IMR-90 (cell line): ENCODE data around the gene PTPRN2. TPM values are rescaled to one million over a fixed set of nuclear protein-coding genes. Genes with fewer than 3 reads are reported as not detected.
"Not testable (repeated sequence)": the region's sequence is repeated elsewhere in the genome, so short reads cannot be mapped to it uniquely, and the experiment has no call there.

Experiments used
- ATAC-seq: fragments of 200-7000 bp; cut with Tn5 transposase; 2 replicates; pipeline ENCODE4 v1.9.1; 2020; ENCODE audit warnings: low read depth, mild to moderate bottlenecking, moderate library complexity
- BruUV-seq: library from RNA; stranded (reverse); fragments of 400-500 nt; replicated peaks from 2 replicates; lab custom pipeline; 2021; lab: Mats Ljungman, UMichigan
- CTCF ChIA-PET: fragments of 300-600 bp; formaldehyde crosslinking; extraction: SDS; loops from one replicate; lab custom pipeline; 2021; ENCODE audit warnings: antibody characterized with exemption; lab: Yijun Ruan, JAX
- POLR2A ChIA-PET: fragments of 300-600 bp; sonication (Branson Sonifier 250); formaldehyde crosslinking; loops from one replicate; lab custom pipeline; 2022; ENCODE audit warnings: antibody characterized with exemption; ENCODE audit not compliant: unreplicated experiment; lab: Charles Lee
- DNase-seq: peaks from one replicate; pipeline ENCODE4 v3.0.0; 2013
- H2AFZ ChIP-seq: replicated peaks from 2 replicates; pipeline ENCODE3; 2013; ENCODE audit warnings: low read length, mild to moderate bottlenecking; ENCODE audit not compliant: poor library complexity
- H2AK5ac ChIP-seq: 2 replicates; pipeline ENCODE4 v1.6.1; 2013; ENCODE audit warnings: low read depth, low read length, inconsistent platforms
- H2AK9ac ChIP-seq: replicated peaks from 2 replicates; pipeline ENCODE3; 2013; ENCODE audit warnings: mild to moderate bottlenecking, low read depth, low read length, moderate library complexity; ENCODE audit not compliant: poor library complexity
- H2BK120ac ChIP-seq: 2 replicates; pipeline ENCODE4 v1.6.1; 2013; ENCODE audit warnings: low read depth, low read length, inconsistent platforms
- H2BK15ac ChIP-seq: 3 replicates; pipeline ENCODE4 v1.6.1; 2013; ENCODE audit warnings: low read depth, low read length, inconsistent platforms
- H2BK20ac ChIP-seq: 2 replicates; pipeline ENCODE4 v1.6.1; 2013; ENCODE audit warnings: low read depth, mild to moderate bottlenecking, inconsistent platforms, low read length, moderate library complexity
- H2BK5ac ChIP-seq: 2 replicates; pipeline ENCODE4 v1.6.1; 2013; ENCODE audit warnings: mild to moderate bottlenecking, low read depth, low read length, inconsistent platforms; ENCODE audit not compliant: poor library complexity, severe bottlenecking
- H3K14ac ChIP-seq: replicated peaks from 2 replicates; pipeline ENCODE4 v1.6.1; 2013; ENCODE audit warnings: low read depth, low read length, inconsistent platforms
- H3K18ac ChIP-seq: 2 replicates; pipeline ENCODE4 v1.6.1; 2013; ENCODE audit warnings: low read depth, low read length, control low read depth
- H3K23ac ChIP-seq: 2 replicates; pipeline ENCODE4 v1.6.1; 2013; ENCODE audit warnings: low read depth, low read length, inconsistent platforms
- H3K27ac ChIP-seq: 2 replicates; pipeline ENCODE4 v1.5.1; 2013; ENCODE audit warnings: mild to moderate bottlenecking, control low read depth, low read length; ENCODE audit not compliant: insufficient read depth
- H3K27me3 ChIP-seq: 2 replicates; pipeline ENCODE4 v1.6.1; 2013; ENCODE audit warnings: low read length; ENCODE audit not compliant: control insufficient read depth, insufficient read depth
- H3K36me3 ChIP-seq: 2 replicates; pipeline ENCODE4 v1.6.1; 2013; ENCODE audit warnings: low read length, mixed read lengths; ENCODE audit not compliant: control insufficient read depth, insufficient read depth
- H3K4ac ChIP-seq: 2 replicates; pipeline ENCODE4 v1.6.1; 2013; ENCODE audit warnings: low read depth, low read length, inconsistent platforms
- H3K4me1 ChIP-seq: 2 replicates; pipeline ENCODE4 v1.6.1; 2013; ENCODE audit warnings: low read length, mixed read lengths; ENCODE audit not compliant: control insufficient read depth, insufficient read depth
- H3K4me2 ChIP-seq: 2 replicates; pipeline ENCODE4 v1.6.1; 2013; ENCODE audit warnings: low read depth, mild to moderate bottlenecking, control low read depth, low read length, moderate library complexity
- H3K4me3 ChIP-seq: 2 replicates; pipeline ENCODE4 v1.5.1; 2013; ENCODE audit warnings: low read depth, mild to moderate bottlenecking, control low read depth, low read length, moderate library complexity; ENCODE audit not compliant: insufficient read depth
- H3K56ac ChIP-seq: 2 replicates; pipeline ENCODE4 v1.6.1; 2013; ENCODE audit warnings: low read length, inconsistent platforms; ENCODE audit not compliant: insufficient read depth; ENCODE audit errors: extremely low read depth
- H3K79me1 ChIP-seq, 2 experiments: 2 replicates each; pipeline ENCODE4 v1.6.1; 2013; ENCODE audit warnings: low read length in 2 of 2, inconsistent platforms in 1 of 2, low read depth in 1 of 2
- H3K9ac ChIP-seq: 2 replicates; pipeline ENCODE4 v1.6.1; 2013; ENCODE audit warnings: low read depth, low read length, control low read depth
- H3K9me1 ChIP-seq: 2 replicates; pipeline ENCODE4 v1.6.1; 2013; ENCODE audit warnings: low read length, inconsistent platforms; ENCODE audit not compliant: insufficient read depth
- H3K9me3 ChIP-seq: 2 replicates; pipeline ENCODE4 v1.6.1; 2013; ENCODE audit warnings: low read length; ENCODE audit not compliant: control insufficient read depth, insufficient read depth
- H4K20me1 ChIP-seq: 2 replicates; pipeline ENCODE4 v1.6.1; 2013; ENCODE audit warnings: low read length, inconsistent platforms; ENCODE audit not compliant: insufficient read depth
- H4K5ac ChIP-seq: 2 replicates; pipeline ENCODE4 v1.6.1; 2013; ENCODE audit warnings: mild to moderate bottlenecking, low read depth, low read length, control low read depth
- H4K8ac ChIP-seq, 2 experiments: 2 replicates each; pipeline ENCODE4 v1.6.1; 2013; ENCODE audit warnings: low read depth in 2 of 2, low read length in 2 of 2, control low read depth in 1 of 2, inconsistent platforms in 1 of 2
- H4K91ac ChIP-seq: 2 replicates; pipeline ENCODE4 v1.6.1; 2013; ENCODE audit warnings: low read depth, low read length, inconsistent platforms; ENCODE audit not compliant: insufficient read depth
- MAFK ChIP-seq: IDR thresholded peaks from 2 replicates; pipeline ENCODE4 v1.6.1; 2012; ENCODE audit warnings: low read depth, low read length, improper control_type of control experiment
- MAZ ChIP-seq: IDR thresholded peaks from 2 replicates; pipeline ENCODE4 v1.6.1; 2012; ENCODE audit warnings: low read depth, mild to moderate bottlenecking, low read length, improper control_type of control experiment, moderate library complexity, borderline replicate concordance
- RFX5 ChIP-seq: IDR thresholded peaks from 2 replicates; pipeline ENCODE4 v1.8.0; 2012; ENCODE audit warnings: low read depth, mild to moderate bottlenecking, low read length, moderate library complexity
- WGBS, 2 experiments: methylation state at CpG; one replicate each; pipeline versions ENCODE4 v1.1.5 to v1.1.7; 2013; ENCODE audit warnings: missing lambda C conversion rate in 2 of 2; ENCODE audit not compliant: insufficient read length in 1 of 2; ENCODE audit errors: extremely low coverage in 2 of 2; 5-methylcytosine and 5-hydroxymethylcytosine counted together
- dilution Hi-C: fragments of 300-500 bp; cut with HindIII; formaldehyde crosslinking; loops from one replicate; pipeline ENCODE4 v1.14.3; 2018; ENCODE audit warnings: low sequenced_read_pairs; ENCODE audit not compliant: unreplicated experiment
- in situ Hi-C: fragments of 300-500 bp; cut with MboI; formaldehyde crosslinking; loops from 3 replicates; pipeline ENCODE4 v1.14.3; 2019; ENCODE audit warnings: low sequenced_read_pairs, inconsistent platforms, mixed read lengths
- intact Hi-C: fragments of 100-400 bp; cut with micrococcal nuclease; formaldehyde crosslinking; loops from 2 replicates; pipeline ENCODE4 v1.10.0; 2022
- polyA plus RNA-seq, 3 experiments: library from polyadenylated mRNA; depleted of rRNA; stranded (reverse); fragments of >200 nt; gene quantifications; 2 replicates each; pipeline ENCODE4 v1.2.3, GENCODE V29; 2012; ENCODE audit warnings: low replicate concordance in 1 of 3
- total RNA-seq: library from RNA; depleted of rRNA; stranded (reverse); fragments of >200 nt; gene quantifications from 2 replicates; pipeline ENCODE4 v1.2.3, GENCODE V29; 2012
- TF ChIP-seq, protein P1 (sequence below): fragments of 150-350 bp; IDR thresholded peaks from 2 replicates; pipeline ENCODE4 v1.6.1; 2016; ENCODE audit warnings: low read depth, mild to moderate bottlenecking, low read length, moderate library complexity, borderline replicate concordance
- TF ChIP-seq, protein P2 (sequence below): fragments of 150-350 bp; IDR thresholded peaks from 2 replicates; pipeline ENCODE4 v1.6.1; 2017; ENCODE audit warnings: mild to moderate bottlenecking, antibody characterized with exemption, low read length, low read depth

PTPRN2 gene
- total and polyA plus RNA-seq, 2 of the 4 experiments (the other 2 are of a cell fraction) = 0.03 TPM; not detected in 1

DNA sequence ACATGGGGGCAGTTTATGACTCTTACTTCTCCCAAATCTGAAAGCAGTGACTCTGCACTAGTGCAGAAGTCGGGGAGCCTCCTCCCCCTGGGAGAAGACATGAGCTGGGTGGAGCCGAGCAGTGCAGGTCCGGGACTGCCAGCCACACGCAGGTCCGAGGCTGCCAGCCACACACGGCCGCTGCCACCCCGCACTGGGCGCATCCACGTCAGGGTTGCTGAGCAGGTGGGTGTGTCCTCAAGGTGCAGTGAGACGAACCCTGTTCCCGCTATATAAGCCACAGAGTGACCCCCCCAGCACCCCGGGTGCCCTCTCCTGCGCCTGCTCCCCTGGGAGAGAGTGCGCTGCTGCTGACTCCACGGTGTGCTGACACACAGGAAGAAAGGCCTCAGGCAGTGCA is 430.2 kb downstream of the PTPRN2 start:
- no peak overlapping the region for H4K8ac ChIP-seq
- H2AK9ac ChIP-seq = no peak overlapping the region
- no peak overlapping the region for H2BK5ac ChIP-seq
- H3K27ac ChIP-seq = no peak overlapping the region
- H3K9ac ChIP-seq = no peak overlapping the region
- no peak overlapping the region for H4K5ac ChIP-seq
- H3K79me1 ChIP-seq = no peaks in the 10 kb centered on the region
- BruUV-seq = no TSS peak
- H3K23ac ChIP-seq = no peak overlapping the region
- POLR2A ChIA-PET = no interaction called here
- H4K91ac ChIP-seq = no peak overlapping the region
- H3K4me2 ChIP-seq = no peak overlapping the region
- no peaks in the 10 kb centered on the region for H3K27me3 ChIP-seq
- peaks cover 52% of the 10 kb centered on the region for H3K9me3 ChIP-seq
- H2BK20ac ChIP-seq = no peak overlapping the region
- no peaks in the 10 kb centered on the region for H4K20me1 ChIP-seq
- no peaks in the 10 kb centered on the region for H3K9me1 ChIP-seq
- no peaks in the 10 kb centered on the region for H3K4me1 ChIP-seq
- H2AK5ac ChIP-seq = no peak overlapping the region
- no peak overlapping the region for H3K4ac ChIP-seq
- H3K36me3 ChIP-seq = no peaks in the 10 kb centered on the region
- H2BK120ac ChIP-seq = no peak overlapping the region
- intact Hi-C loops = no loop called here
- no peak overlapping the region for H3K56ac ChIP-seq
- TF ChIP-seq, protein P1, sequence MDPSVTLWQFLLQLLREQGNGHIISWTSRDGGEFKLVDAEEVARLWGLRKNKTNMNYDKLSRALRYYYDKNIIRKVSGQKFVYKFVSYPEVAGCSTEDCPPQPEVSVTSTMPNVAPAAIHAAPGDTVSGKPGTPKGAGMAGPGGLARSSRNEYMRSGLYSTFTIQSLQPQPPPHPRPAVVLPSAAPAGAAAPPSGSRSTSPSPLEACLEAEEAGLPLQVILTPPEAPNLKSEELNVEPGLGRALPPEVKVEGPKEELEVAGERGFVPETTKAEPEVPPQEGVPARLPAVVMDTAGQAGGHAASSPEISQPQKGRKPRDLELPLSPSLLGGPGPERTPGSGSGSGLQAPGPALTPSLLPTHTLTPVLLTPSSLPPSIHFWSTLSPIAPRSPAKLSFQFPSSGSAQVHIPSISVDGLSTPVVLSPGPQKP = no peak
- TF ChIP-seq RFX5 (no peak), MAFK (no peak), MAZ (no peak)
- TF ChIP-seq, protein P2, sequence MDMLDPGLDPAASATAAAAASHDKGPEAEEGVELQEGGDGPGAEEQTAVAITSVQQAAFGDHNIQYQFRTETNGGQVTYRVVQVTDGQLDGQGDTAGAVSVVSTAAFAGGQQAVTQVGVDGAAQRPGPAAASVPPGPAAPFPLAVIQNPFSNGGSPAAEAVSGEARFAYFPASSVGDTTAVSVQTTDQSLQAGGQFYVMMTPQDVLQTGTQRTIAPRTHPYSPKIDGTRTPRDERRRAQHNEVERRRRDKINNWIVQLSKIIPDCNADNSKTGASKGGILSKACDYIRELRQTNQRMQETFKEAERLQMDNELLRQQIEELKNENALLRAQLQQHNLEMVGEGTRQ = no peak
- no peak for ATAC-seq
- H2BK15ac ChIP-seq = no peak overlapping the region
- H3K14ac ChIP-seq = no peak overlapping the region
- H3K18ac ChIP-seq = no peak overlapping the region
- in situ Hi-C loops = no loop called here
- dilution Hi-C loops = no loop called here
- H2AFZ ChIP-seq = no peak overlapping the region
- CTCF ChIA-PET = no interaction called here
- DNase-seq = no peak
- WGBS, 2 experiments = 66% methylated on average over 12 of the region's 16 CpGs; no CpG with 5 or more reads in 1 of the 2 experiments
- H3K4me3 ChIP-seq = no peak overlapping the region

DNA sequence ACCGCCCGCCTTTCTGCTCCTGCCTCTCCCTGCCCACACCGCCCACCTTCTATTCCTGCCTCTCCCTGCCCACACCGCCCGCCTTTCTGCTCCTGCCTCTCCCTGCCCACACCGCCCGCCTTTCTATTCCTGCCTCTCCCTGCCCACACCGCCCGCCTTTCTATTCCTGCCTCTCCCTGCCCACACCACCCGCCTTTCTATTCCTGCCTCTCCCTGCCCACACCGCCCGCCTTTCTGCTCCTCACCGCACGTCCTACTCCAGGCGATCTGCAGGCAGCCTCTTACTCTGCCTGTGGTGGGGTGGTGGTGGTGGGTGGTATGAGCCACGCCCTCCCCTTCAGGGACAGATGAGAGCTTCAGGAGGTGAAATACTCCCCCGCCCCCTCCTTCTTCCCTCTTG is 436.4 kb downstream of the PTPRN2 start:
- H3K9me3 ChIP-seq = peaks cover 53% of the 10 kb centered on the region
- H2AK5ac ChIP-seq, H3K4me1 ChIP-seq, H4K91ac ChIP-seq, H3K27me3 ChIP-seq, H3K27ac ChIP-seq, H3K4me3 ChIP-seq, CTCF ChIA-PET, H2AFZ ChIP-seq, H3K23ac ChIP-seq, H2AK9ac ChIP-seq, H3K14ac ChIP-seq, intact Hi-C loops, H4K5ac ChIP-seq, H3K79me1 ChIP-seq, H3K56ac ChIP-seq, H3K4me2 ChIP-seq, BruUV-seq, H3K4ac ChIP-seq, dilution Hi-C loops, POLR2A ChIA-PET, ATAC-seq, H3K9ac ChIP-seq, in situ Hi-C loops, H2BK20ac ChIP-seq, H3K36me3 ChIP-seq, H4K8ac ChIP-seq, H2BK5ac ChIP-seq, H3K18ac ChIP-seq, H2BK15ac ChIP-seq, H2BK120ac ChIP-seq, H4K20me1 ChIP-seq, H3K9me1 ChIP-seq: not testable (repeated sequence)
- 53% methylated on average over 7 of the region's 17 CpGs; no CpG with 5 or more reads in 1 of the 2 experiments for WGBS, 2 experiments
- peak; percentile 52 for DNase-seq
